DND-41 (cell line): ENCODE measurements around the gene ENPP6.

ENCODE experiments used
- ATAC-seq: fragments of 200-7000 bp; cut with Tn5 transposase; 3 replicates; pipeline ENCODE4 v1.9.1; 2021; ENCODE audit warnings: low read depth; ENCODE audit not compliant: insufficient read depth
- DNase-seq: peaks from one replicate; pipeline ENCODE4 v3.0.0-alpha.2; 2020
- H2AFZ ChIP-seq: 2 replicates; pipeline ENCODE4 v1.6.0; 2012; ENCODE audit warnings: low read depth, low read length
- H3K27ac ChIP-seq: 2 replicates; pipeline ENCODE4 v1.5.1; 2012; ENCODE audit warnings: low read length, inconsistent platforms
- H3K27me3 ChIP-seq: fragments of 200-600 bp; sonication (generic); 2 replicates; pipeline ENCODE4 v1.6.0; 2012; ENCODE audit warnings: low read length, mild to moderate bottlenecking, inconsistent platforms; ENCODE audit not compliant: insufficient read depth, poor library complexity
- H3K36me3 ChIP-seq: 2 replicates; pipeline ENCODE4 v1.5.1; 2012; ENCODE audit warnings: low read length, inconsistent platforms; ENCODE audit not compliant: insufficient read depth
- H3K4me1 ChIP-seq: 2 replicates; pipeline ENCODE4 v1.5.1; 2012; ENCODE audit warnings: mild to moderate bottlenecking, low read length; ENCODE audit not compliant: insufficient read depth
- H3K4me2 ChIP-seq: 2 replicates; pipeline ENCODE4 v1.6.0; 2012; ENCODE audit warnings: mild to moderate bottlenecking, moderate library complexity, low read length, inconsistent platforms; ENCODE audit not compliant: insufficient read depth
- H3K4me3 ChIP-seq, 2 experiments: fragments of 200-600 bp in 1 of 2; shearing (Covaris generic) in 1 of 2; 2 replicates each; pipeline ENCODE4 v1.5.1; 2012 to 2016; ENCODE audit warnings: inconsistent platforms in 2 of 2, low read length in 2 of 2, mild to moderate bottlenecking in 2 of 2, low read depth in 1 of 2, moderate library complexity in 1 of 2
- H3K79me2 ChIP-seq: 2 replicates; pipeline ENCODE4 v1.6.0; 2012; ENCODE audit warnings: low read length, inconsistent platforms; ENCODE audit not compliant: insufficient read depth
- H3K9ac ChIP-seq: 2 replicates; pipeline ENCODE4 v1.6.0; 2012; ENCODE audit warnings: low read depth, mild to moderate bottlenecking, inconsistent platforms, low read length, moderate library complexity
- H3K9me3 ChIP-seq: 2 replicates; pipeline ENCODE4 v1.5.1; 2012; ENCODE audit warnings: low read length, moderate library complexity, mild to moderate bottlenecking, inconsistent platforms; ENCODE audit not compliant: insufficient read depth, severe bottlenecking
- H4K20me1 ChIP-seq: 2 replicates; pipeline ENCODE4 v1.6.0; 2012; ENCODE audit warnings: low read length; ENCODE audit not compliant: insufficient read depth
- CTCF ChIP-seq: IDR thresholded peaks from 2 replicates; pipeline ENCODE4 v1.5.1; 2012; ENCODE audit warnings: borderline replicate concordance, low read length, moderate library complexity, mild to moderate bottlenecking; ENCODE audit not compliant: poor library complexity, severe bottlenecking; ENCODE audit errors: extremely low read depth
- EZH2 ChIP-seq: IDR thresholded peaks from 3 replicates; pipeline ENCODE4 v1.6.1; 2012; ENCODE audit warnings: borderline replicate concordance, low read depth, mild to moderate bottlenecking, moderate library complexity, low read length, inconsistent platforms; ENCODE audit not compliant: severe bottlenecking

ENPP6 gene

GRCh38 chr4:184196730-184197385 lies 20.8 kb downstream of the ENPP6 start:
- ATAC-seq (no peak), DNase-seq (no peak)
- Histone ChIP-seq H4K20me1 (no peaks in the 10 kb centered on the region), H3K9me3 (no peaks in the 10 kb centered on the region), H3K27me3 (no peaks in the 10 kb centered on the region), H3K36me3 (no peaks in the 10 kb centered on the region), H3K9ac (no peak overlapping the region), H3K4me2 (no peak overlapping the region), H3K79me2 (no peaks in the 10 kb centered on the region), H3K27ac (no peak overlapping the region), H2AFZ (no peak overlapping the region), H3K4me3 (no peak overlapping the region), H3K4me1 (no peaks in the 10 kb centered on the region)
- TF ChIP-seq CTCF (no peak), EZH2 (no peak)

GRCh38 chr4:184193556-184194525 lies 23.8 kb downstream of the ENPP6 start:
- H3K27ac ChIP-seq: no peak overlapping the region
- H3K36me3 ChIP-seq: no peaks in the 10 kb centered on the region
- no peaks in the 10 kb centered on the region for H3K4me1 ChIP-seq
- no peaks in the 10 kb centered on the region for H3K79me2 ChIP-seq
- H4K20me1 ChIP-seq: no peaks in the 10 kb centered on the region
- no peak overlapping the region for H3K9ac ChIP-seq
- no peaks in the 10 kb centered on the region for H3K9me3 ChIP-seq
- H3K27me3 ChIP-seq: no peaks in the 10 kb centered on the region
- H3K4me3 ChIP-seq: no peak overlapping the region
- ATAC-seq: no peak
- no peak overlapping the region for H3K4me2 ChIP-seq
- no peak for TF ChIP-seq CTCF
- no peak overlapping the region for H2AFZ ChIP-seq
- DNase-seq: no peak

DNA sequence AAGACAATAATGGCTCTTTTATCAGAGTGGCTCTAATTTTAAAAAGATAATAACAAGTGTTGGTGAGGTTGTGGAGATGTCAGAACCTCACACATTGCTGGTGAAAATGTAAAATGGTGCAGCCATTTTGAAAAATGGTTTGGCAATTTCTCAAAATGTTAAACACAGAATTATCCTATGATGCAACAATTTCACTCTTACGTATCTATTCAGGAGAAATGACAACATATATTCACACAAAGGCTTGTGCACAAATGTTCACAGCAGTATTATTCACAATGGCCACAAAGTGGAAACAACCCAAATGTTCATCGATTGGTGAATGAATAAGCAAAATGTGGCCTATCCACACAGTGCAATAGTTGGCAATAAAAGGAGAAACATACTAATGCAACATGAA lies 24.7 kb downstream of the ENPP6 start:
- Histone ChIP-seq H3K79me2 (no peaks in the 10 kb centered on the region), H3K27ac (no peak overlapping the region), H3K4me3 (no peak overlapping the region), H3K9ac (no peak overlapping the region), H3K9me3 (no peaks in the 10 kb centered on the region), H3K4me1 (no peaks in the 10 kb centered on the region), H3K4me2 (no peak overlapping the region), H3K36me3 (no peaks in the 10 kb centered on the region), H2AFZ (no peak overlapping the region), H4K20me1 (no peaks in the 10 kb centered on the region), H3K27me3 (no peaks in the 10 kb centered on the region)
- TF ChIP-seq CTCF (no peak), EZH2 (no peak)
- DNase-seq: no peak
- no peak for ATAC-seq
